Central memory CD8-positive, alpha-beta T cell (primary cell): ENCODE results near the gene TEAD4.

ENCODE experiments used
- ATAC-seq: fragments of 150-1000 bp; cut with Tn5 transposase; replicated peaks from 2 replicates; pipeline ENCODE4 v1.10.0; 2022; ENCODE audit warnings: mild to moderate bottlenecking, moderate FRiP score, moderate number of reproducible peaks; ENCODE audit not compliant: poor library complexity, severe bottlenecking; ENCODE audit errors: extremely low read depth
- DNase-seq, 2 donors: peaks; one replicate each; pipeline ENCODE4 v3.0.0; 2021; ENCODE audit warnings: low spot score in 2 of 2
- H3K27ac Mint-ChIP-seq: one replicate; pipeline ENCODE4 v1.8.0; 2022; ENCODE audit warnings: low read depth, mild to moderate bottlenecking, moderate library complexity, mixed read lengths
- H3K27me3 Mint-ChIP-seq: one replicate; pipeline ENCODE4 v1.8.0; 2022; ENCODE audit warnings: mixed read lengths
- H3K36me3 Mint-ChIP-seq: one replicate; pipeline ENCODE4 v1.8.0; 2022; ENCODE audit warnings: mild to moderate bottlenecking, moderate library complexity, mixed read lengths; ENCODE audit not compliant: insufficient read depth
- H3K4me1 Mint-ChIP-seq: one replicate; pipeline ENCODE4 v1.8.0; 2022; ENCODE audit warnings: mixed read lengths
- H3K4me3 Mint-ChIP-seq: one replicate; pipeline ENCODE4 v1.8.0; 2022; ENCODE audit warnings: mild to moderate bottlenecking, moderate library complexity, mixed read lengths
- H3K9me3 Mint-ChIP-seq: one replicate; pipeline ENCODE4 v1.8.0; 2022; ENCODE audit warnings: mixed read lengths

TEAD4 gene

DNA sequence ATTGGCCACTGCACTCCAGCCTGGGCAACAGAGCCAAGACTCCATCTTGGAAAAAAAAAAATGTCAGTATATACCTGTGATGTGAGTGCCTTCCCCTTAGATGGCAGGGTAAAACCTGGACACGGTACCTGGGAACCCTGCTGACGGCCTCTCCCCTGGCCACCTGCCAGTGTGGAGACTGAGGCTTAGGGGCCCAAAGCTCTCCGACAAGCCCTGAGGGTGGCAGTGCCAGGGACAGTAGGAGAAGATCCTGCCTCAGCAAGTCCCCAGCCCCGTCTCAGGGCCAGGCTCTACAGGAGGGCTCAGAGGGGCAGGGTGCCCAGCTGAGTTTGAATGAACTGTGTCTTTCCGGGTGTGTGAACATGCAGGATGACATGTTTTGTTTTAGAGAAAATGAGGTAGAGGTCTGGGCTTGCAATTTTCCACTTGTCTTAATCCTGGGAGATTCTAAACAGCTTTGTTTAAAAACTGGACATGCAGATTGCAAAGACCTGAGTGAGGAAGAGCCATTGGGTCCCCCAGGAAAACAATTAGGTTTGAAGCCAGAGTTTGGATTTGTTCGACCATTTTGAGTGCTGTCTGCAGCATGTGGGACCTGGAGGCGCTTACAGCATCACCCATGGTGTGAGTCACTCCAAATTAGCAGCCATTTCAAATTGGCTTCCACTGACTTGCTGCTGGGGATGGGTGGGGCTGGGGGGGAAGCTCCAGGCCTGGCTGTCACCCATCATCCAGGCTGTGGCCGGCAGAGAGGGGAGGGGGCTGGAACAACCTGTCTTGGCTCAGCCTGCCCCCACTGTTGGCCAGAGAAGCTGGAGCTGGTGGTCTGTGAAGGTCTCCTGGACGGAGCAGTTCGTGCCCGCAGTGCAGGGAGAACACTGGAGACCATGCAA, 128.8 kb downstream of the TEAD4 start:
- Mint-ChIP-seq H3K4me1 (no peaks in the 10 kb centered on the region), H3K4me3 (no peak overlapping the region), H3K36me3 (no peaks in the 10 kb centered on the region), H3K27me3 (no peaks in the 10 kb centered on the region), H3K9me3 (no peaks in the 10 kb centered on the region), H3K27ac (no peak overlapping the region)
- ATAC-seq = no peak
- DNase-seq = no peak

DNA sequence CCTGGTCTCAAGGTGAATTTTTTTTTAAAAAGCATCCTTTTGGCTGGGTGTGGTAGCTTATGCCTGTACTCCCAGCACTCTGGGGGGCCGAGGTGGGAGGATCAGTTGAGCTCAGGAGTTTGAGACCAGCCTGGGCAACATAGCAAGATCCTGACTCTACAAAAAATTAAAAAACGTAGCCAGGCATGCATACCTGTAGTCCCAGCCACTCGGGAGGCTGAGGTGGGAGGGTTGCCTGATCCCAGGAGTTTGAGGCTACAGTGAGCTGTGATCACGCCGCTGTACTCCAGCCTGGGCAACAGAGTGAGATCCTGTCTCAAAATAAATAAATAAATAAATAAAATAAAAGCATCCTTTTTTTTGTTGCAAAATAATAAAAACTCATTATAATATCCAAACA, 130.4 kb downstream of the TEAD4 start:
- H3K4me3 Mint-ChIP-seq = no peak overlapping the region
- H3K27me3 Mint-ChIP-seq = no peaks in the 10 kb centered on the region
- ATAC-seq (no peak), DNase-seq (no peak)
- H3K9me3 Mint-ChIP-seq = no peaks in the 10 kb centered on the region
- no peaks in the 10 kb centered on the region for H3K36me3 Mint-ChIP-seq
- no peak overlapping the region for H3K27ac Mint-ChIP-seq
- no peaks in the 10 kb centered on the region for H3K4me1 Mint-ChIP-seq
